NCI-H1048 (cell line): Measurements from ENCODE around the gene ARL16.
"Not testable (repeated sequence)": the region's sequence is repeated elsewhere in the genome, so short reads cannot be mapped to it uniquely, and the experiment has no call there.

Experiments
- DNase-seq: peaks from one replicate; lab custom pipeline; 2025; lab: John Stamatoyannopoulos, UW

The ARL16 gene

GRCh38 chr17:81695211-81695610 is 11.6 kb upstream of the ARL16 start:
- DNase-seq = no peak

GRCh38 chr17:81694810-81695209 is 11.2 kb upstream of the ARL16 start:
- DNase-seq = no peak

- no peak for DNase-seq
Measured at GRCh38 chr17:81693509-81694210, 10.1 kb upstream of the ARL16 start.

GRCh38 chr17:81691608-81692007 is 8.0 kb upstream of the ARL16 start:
- DNase-seq = no peak

DNA sequence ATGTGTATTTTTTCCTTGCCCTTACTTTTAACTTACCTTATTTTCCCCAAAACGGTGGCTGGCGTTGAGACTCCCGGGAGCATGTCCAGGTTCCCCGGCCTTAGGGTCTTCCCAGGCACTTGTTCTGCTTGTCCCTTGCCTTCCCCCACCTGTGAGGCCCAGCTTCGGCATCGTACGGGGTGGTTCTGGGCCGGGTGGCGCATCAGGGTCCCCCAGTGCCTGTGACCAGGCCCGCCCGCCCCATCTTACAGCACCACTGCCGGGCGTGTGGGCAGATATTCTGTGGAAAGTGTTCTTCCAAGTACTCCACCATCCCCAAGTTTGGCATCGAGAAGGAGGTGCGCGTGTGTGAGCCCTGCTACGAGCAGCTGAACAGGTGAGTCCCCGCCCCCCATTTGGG is 7.6 kb upstream of the ARL16 start:
- DNase-seq = no peak

GRCh38 chr17:81690549-81690948 is 7.0 kb upstream of the ARL16 start:
- no peak for DNase-seq

- DNase-seq = no peak
Measured at GRCh38 chr17:81690066-81690465, 6.5 kb upstream of the ARL16 start.

- DNase-seq = no peak
Measured at GRCh38 chr17:81688616-81689015, 5.0 kb upstream of the ARL16 start.

DNA sequence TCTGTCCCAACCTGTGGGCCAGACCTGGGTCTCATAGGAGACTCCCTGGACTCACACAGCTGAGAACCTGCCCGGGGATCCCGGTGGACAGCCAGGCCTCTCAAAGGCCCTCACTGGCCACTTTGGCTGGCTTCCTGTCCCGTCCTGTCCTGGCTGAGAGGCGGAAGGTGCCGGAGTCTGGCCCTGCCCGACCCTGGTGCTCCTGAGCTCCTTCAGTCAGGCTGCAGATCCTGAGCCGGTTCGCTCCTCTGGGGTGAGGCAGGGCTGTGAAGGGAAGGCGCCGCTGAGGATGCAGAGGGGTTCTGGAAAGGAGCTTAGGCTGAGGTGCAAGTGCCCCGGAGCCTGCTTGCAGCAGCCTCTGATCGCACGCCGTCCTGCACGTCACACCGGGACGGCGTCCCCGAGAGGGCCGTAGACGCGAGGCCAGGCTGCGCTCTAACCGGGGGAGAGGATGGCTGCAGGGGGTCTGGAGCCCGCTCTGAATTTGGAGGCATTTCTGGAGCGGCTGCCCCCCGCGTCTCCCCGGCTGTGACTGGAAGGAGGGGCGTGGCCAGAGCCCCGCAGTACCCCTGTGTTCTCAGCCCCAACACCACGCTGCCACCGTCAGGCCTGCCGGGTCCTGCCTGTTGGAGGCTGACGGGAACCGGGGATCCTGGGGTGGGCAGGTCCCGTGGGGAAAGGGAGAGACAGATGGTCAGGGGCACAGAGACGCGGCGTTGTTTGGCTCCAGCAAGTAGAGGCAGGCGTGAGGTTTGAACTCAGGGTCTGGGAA is 4.4 kb upstream of the ARL16 start:
- no peak for DNase-seq

GRCh38 chr17:81686614-81687013 is 3.0 kb upstream of the ARL16 start:
- no peak for DNase-seq

DNA sequence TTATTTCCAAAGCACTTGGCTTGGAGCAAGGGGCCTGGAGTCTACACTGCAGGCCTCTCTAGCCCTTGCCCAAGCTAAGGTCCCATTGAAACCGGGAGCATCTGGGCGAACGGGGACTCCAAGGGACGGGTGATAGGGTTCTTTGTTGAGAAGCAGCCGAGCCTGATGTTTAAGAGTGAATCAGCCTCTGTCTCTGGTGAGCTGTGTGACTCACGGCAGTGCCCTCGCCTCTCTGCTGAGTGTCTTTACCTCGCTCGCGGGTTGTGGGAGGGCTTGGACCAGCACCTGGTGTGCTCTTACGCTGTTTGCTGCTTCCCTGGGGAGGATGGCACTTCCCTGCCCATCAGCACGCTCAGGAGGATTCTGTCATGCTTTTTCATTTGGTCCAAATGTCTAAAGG is 1.5 kb upstream of the ARL16 start:
- DNase-seq = no peak

GRCh38 chr17:81684442-81684911 is 880 bp upstream of the ARL16 start:
- no peak for DNase-seq

- DNase-seq = no peak
Measured at GRCh38 chr17:81683208-81683583, 401 bp downstream of the ARL16 start.

GRCh38 chr17:81682565-81683207 is 911 bp downstream of the ARL16 start:
- no peak for DNase-seq

GRCh38 chr17:81681672-81682071 is 1.9 kb downstream of the ARL16 start:
- DNase-seq = no peak

GRCh38 chr17:81680150-81680549 is 3.4 kb downstream of the ARL16 start:
- no peak for DNase-seq

- no peak for DNase-seq
Measured at GRCh38 chr17:81676906-81677305, 6.7 kb downstream of the ARL16 start.

DNA sequence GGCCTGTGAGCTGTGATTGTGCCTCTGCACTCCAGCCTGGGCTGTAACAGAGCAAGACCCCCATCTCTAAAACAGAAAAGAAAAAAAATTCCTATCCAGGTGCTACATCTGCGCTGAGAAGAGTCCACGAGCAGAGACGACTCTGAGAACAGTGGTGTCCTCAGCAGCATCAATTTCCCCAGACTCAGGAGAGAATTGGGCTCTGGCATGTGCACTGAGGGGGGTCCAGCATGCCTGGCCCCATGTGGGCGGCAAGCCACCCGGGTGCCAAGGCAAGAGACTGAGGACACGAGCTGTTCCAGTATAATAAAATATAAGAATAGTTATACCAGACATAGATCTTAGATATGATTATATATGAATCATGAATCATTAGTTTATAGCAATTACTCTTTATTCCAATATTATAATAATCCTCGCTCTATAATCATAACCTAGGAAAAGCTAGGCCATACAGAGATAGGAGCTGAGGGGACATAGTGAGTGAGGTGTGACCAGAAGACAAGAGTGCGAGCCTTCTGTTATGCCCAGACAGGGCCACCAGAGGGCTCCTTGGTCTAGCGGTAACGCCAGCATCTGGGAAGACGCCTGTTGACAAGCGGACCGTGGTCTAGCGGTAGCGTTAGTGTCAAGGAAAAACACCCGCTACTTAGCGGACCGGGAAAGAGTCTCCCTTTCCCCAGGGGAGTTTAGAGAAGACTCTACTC is 7.9 kb downstream of the ARL16 start:
- DNase-seq = not testable (repeated sequence)

- no peak for DNase-seq
Measured at GRCh38 chr17:81673561-81674258, 9.9 kb downstream of the ARL16 start.

- no peak for DNase-seq
Measured at GRCh38 chr17:81672954-81673353, 10.6 kb downstream of the ARL16 start.

GRCh38 chr17:81672504-81672903 is 11.1 kb downstream of the ARL16 start:
- DNase-seq = no peak

GRCh38 chr17:81667754-81668153 is 15.8 kb downstream of the ARL16 start:
- no peak for DNase-seq
